HG03521 (cell line): ENCODE results near the gene TENT5C.
A peak's percentile ranks its signal among the peaks of the same experiment; 100 is the strongest.

Experiments used
- ATAC-seq: cut with Tn5 transposase; IDR thresholded peaks from one replicate; pipeline ENCODE4 v1.9.1; 2021; ENCODE audit warnings: mild to moderate bottlenecking, moderate library complexity; ENCODE audit not compliant: unreplicated experiment

The TENT5C gene

DNA sequence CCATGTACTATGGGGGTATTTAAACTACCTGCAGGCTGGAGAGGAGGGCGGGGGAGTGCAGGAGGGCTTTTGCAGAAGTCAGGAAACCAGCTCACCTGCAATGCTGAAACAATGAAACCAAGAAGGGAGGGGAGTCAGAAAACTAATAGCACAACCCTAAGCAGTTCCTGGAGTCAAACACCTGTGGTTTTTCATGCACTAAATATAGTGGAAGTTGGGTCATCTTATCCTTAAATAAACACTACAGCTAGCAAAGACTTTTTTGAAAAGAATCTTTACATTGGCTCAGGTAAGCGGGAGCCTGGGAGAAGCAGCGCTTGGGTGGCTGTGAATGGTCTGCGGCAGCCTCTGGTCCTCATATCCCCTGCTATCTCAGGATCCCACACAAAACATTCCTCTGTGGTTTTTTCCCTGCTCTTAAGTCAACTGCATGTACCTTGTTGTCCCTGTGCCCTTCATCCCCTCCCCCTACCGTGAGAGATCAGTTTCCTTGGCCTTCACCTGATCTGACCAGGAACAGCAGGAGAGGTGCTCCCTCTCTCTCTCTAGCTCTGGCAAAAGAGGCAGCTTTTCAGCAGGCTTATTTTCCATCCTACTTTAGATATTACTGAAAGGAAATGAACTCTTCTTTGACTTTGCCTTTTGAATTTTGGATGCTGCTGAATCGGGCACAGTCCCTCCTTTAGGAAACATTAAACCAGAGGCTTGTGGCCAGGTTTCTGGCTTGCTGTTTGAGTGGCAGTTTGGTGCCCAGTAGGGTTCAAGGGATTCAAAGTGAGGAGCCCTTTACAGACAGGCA lies 26.6 kb downstream of the TENT5C start:
- ATAC-seq = no peak

DNA sequence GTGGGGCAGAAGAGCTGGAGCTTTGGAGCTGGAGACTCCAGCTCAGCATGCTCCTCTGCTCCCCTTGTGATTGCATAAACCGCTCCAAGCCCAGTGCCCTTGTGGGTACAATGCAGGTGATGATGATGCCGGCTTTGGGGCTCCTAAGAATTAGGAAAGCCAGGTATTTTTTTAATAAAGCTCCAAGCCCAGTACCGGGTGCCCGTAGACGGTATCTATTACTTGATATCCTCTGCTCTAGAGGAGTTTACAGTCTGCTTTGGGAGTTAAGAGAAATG lies 27.2 kb downstream of the TENT5C start:
- ATAC-seq = no peak

DNA sequence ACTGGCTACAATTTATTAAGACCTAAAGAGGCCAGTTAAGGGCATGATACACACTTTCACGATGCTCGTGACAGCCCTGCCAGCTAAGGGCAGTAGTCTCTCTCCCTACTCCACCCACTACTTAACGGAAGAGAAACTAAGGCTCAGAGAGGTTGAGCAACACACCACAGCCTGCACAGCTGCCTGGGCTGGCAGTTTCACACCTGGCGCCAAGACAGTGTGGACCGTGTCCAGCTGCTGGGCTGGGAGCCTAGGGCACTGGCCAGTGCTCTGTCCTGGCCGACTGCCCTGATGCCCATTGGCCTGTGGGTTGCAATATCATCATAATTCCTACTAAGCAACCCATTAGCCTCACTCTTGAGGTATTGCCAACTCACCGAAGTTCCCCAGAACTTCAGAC lies 27.6 kb downstream of the TENT5C start:
- no peak for ATAC-seq

DNA sequence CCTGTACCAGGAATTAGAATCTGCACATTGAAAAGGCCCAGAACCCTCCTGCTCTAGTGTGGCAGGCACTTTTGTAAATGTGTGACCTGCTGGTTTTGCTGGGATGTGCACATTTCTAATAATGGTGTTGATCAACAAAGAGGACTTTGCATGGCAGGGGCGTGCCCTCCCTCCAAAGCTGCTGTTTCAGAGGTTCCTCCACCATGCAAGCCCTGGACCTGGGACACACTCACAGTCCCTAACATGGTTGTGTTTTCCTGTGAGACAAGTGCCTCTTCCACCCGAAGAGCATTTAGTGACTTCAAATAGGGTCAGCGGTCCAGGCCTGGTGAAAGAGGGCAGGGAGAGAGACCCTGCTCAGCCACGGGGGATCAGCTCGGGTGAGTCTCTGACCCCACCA lies 28.1 kb downstream of the TENT5C start:
- ATAC-seq = no peak

DNA sequence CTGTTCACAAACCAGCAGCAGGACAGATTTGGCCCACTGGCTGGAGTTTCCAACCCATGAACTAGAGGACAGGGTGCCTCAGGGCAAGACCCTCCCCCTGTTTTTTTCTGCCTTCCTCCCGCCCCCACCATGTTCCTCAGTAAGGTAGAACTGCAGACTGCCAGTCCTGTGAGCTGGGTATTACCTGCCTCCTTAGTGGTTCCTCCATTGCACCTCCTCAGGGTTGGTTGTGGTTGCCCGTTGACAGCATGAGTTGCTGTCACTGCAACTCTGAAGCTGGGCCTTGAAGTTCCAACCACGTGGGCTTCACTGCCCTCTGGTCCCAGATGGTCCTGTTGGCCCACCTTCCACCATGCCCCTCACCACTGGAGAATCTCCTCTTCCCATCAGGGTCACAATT lies 28.8 kb downstream of the TENT5C start:
- no peak for ATAC-seq

DNA sequence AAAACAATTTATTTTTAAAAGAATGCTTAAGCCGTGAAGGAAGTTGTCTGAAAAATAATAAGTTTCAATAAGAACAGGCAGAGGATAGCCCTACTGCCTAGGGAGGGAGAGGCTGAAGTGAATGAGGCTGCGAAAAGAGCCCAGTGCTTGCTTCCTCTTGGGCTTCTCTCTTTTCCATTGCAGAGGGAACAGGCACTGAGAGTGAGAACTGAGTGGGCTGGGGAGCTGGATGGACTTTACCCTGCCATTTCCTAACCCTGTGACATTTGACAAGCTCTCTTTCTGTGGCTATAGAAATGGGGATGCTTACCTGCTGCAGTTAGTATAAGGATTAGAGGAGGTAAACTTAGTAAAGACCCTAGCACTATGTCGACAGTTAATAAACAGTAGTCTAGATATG lies 30.0 kb downstream of the TENT5C start:
- no peak for ATAC-seq

DNA sequence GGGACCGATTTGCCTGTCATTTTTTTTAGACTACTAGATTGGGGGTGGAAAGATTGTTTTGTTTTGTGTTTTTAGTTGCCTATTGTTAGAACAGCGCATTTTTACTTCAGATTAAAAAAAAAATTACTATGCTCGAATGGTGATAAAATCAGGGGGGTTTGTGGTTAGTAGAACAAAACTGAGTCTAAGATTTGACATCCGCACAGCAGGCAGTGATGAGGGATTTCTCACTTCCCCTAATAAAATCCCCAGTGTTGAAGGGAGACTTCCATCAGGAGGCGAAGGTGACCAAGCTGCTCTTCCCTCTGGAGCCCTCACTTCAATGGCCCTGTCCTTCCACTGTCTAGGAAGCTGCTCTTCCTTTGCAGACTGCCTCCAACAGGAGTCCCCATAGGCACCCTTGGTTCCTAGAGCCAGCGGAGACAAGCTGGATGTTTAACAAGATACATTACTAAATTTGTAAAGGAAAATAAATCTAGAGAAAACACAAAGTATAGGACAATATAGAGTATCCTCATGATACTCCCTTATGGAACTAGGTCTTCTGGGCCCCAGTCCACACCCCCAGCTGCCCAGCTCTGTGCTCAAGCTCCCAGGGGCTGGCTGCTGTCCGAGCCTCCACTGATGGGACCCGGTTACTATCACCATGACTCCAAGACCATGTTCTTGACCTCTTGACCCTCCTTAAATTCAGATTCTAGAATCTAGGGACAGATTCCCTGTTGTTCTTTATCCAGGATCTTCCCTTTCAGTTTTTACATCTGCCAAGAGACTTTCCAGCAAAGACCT lies 31.0 kb downstream of the TENT5C start:
- ATAC-seq = no peak

DNA sequence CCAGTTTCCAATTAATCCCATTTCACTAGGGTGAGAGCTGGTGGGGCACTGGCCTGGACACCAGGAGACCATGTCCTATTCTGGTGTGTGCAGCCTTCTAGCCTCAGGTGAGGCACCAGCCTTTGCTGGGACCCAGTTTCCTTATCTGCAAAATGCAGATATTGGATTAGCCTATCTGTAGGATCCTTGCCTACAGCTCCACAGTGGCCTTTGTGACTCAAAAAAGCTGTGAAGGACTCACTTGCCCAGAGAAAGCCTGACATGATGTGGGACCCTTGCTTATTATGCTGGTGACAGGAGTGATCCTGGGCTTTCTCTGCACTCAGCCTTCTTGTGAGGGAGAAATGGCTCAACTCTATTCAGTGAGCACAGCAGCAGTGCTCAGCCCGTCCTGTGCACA lies 32.3 kb downstream of the TENT5C start:
- no peak for ATAC-seq

DNA sequence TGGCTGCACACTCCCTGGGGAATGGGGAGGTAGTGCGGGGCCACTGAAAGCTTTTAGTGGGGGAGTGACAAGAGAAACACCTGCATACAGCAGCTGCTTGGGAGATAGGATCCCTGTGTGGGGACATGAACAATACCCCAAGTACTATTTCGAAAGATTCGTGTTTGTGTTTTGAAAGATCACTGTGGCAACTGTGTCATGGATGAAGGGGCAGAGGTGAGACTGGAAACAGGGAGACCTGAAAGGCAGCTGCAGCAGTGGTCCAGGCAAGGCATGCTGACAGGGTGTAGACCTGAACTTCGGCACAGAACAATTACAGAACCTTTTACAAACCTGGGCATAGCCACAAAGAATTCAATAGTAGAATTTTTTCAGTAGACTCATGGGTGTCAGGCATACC lies 32.9 kb downstream of the TENT5C start:
- no peak for ATAC-seq

DNA sequence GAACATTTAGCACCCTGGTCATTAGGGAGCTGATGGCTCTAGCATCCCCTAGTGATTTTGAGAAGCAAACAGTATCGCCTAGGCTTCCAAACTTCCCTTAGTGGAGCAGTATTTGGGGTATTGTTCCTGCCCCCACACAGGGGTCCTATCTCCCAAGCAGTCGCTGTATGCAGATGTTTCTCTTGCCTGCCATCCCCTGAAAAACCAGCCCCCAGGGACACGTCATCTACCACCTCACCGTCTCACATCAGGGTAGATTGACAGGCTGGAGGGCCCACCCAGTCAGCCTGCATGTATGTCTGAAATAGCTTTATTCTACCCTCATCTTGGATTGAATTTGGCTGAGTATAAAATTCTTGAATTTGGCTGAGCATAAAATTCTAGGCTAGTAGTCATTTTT lies 33.9 kb downstream of the TENT5C start:
- no peak for ATAC-seq

DNA sequence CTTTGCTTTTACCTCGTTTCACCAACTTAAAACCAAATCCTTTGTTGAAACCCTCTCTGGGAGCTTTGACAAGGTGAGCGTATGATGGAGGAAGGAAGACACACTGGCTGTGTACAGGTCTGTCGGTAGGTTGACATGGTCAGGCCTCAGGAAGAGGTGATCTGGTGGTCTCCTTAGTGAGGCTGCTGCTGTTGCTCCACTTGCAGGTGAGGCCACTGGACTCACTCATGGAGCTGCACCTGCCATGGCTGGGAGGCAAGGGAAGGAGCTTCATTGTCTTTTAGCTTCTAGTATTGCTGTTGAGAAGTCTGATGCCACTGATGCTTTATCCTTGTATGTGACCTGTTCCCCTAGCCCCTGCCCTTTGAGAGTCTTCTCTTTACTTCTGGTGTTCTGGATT lies 35.7 kb downstream of the TENT5C start:
- ATAC-seq = no peak

DNA sequence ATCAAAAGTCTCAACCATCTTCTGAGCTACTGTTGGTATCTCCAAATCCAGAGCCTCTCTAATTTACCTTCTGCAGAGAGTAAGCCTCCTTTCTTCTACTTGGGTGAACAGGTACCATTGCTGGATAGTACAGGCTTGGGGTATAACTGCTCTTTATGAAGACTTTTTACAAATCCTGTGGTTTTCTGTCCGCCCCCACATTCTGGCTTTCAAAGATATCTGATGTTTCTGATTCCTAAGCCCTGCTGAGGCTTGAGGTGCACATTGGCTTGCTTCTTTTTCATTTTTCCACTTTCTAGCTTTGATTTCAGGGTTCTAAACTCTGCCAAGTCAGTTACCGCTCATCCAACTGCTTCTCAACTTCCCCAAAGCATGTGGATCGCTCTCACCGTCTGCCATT lies 37.1 kb downstream of the TENT5C start:
- no peak for ATAC-seq

DNA sequence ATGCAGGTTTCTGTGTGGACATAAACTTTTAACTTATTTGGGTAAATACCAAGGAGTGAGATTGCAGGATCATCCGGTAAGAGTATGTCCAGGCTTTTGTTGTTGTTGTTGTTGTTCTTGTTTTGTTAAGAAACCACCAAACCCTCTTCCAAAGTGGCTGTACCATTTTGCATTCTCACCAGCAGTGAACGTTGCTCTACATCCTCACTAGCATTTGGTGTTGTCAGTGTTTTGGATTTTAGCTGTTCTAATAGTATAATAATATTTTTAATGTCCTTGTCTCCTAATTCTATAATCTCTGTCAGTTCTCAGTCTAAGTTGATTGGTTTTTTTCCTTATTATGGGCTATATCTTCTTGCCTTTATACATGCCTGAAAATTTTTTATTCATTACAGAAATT lies 37.8 kb downstream of the TENT5C start:
- no peak for ATAC-seq

DNA sequence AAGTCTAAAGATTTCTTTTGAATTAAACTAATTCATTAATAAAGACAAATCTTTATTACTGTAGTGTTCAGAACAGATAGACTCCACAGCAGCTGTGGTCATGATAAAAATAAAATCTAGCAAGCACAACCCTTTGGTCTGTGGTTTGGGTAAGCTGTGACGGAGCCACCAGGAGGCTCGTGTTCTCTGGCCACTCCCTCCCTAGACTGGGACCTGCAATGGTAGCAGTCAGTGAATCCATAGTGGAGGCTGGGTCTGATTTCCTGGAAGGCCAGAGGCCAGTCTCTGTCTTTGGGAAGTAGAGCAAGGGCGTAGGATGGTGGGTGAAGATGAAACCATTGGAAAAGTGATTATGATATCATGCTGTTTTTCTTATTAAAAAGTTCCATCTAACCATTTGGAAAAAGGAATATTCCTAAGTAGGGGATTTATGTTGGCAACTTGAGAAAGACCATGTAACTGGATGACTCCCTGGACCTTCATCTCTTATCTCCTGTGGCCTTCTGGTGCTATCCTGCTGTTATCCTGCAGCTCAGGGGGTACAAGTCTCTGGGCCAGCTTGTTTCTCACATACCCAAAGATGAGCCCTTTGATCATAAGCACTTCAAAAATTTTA lies 39.0 kb downstream of the TENT5C start:
- peak; percentile 85 for ATAC-seq

DNA sequence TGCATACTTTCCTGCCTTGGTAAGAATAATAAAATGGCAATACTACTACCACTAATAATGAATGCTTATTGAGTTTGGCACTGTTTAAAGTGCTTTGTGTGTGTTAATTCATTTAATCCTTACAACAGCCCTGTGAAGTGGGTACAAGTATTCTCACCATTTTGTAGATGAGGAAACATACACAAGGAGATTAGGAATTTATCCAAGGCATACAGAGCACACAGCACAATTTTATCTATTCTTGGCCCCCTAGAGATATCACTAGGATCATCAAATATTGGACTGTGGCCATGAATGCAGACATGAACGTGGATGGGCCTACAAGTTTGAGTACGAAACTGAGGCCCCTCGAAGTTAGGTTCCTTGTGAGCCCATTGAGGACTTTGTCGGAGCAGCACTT lies 39.5 kb downstream of the TENT5C start:
- ATAC-seq = no peak

DNA sequence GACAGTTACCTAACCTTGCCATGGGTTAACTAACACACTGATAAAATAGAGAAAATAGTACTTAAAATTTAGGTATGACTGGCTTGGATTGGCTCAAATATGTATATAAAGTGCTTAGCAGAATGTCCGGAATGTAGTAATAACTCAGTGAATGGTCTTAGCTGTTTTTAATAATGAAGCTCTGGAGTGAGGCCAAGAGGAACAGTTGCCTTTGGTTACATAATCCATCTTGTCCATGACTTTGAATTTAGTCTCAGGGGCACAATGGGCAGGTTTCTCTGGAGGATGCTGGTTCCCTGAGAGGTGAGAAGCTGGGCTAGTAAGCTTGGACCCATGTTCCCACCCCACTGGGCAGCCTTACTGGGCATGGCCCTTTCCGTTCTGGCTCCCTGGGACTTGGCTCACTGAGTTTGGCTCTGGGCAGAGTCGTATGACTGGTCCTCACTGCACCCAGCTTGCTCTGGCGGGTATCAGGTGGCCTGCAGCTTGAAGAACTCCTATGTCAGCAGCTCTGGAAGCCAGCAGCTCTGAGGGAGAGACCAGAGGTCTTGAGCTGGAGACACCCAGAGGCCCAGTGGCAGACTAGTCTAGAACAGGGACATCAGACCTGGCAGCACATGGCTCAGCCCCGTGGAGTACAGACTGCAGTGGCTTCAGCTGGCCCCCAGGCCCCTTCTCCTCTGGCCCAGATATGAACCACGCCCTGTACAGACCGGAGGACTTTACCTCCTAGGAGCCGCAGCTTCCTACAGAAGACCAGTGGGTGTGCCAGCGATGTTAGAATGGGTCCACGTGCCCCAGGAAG lies 40.4 kb downstream of the TENT5C start:
- no peak for ATAC-seq

DNA sequence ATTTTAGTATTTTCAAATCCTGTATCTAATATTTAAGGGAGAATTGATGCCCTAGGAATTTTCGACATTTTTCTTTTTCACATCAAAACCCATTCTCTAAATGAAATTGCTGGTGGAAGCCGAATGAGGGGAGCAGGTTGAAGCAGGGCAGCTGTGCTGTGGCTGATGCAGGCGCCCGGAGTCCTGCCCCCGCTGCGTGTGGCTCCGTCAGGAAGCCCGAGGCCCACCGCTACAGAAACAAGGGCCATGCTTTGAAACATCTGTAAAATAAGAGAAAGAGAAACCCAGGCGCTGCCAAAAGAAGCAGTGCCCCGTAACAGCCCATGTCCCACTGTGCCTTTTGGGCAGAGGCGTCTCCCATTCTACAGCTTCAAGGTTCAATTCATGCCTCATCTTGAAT lies 41.1 kb downstream of the TENT5C start:
- ATAC-seq = no peak

DNA sequence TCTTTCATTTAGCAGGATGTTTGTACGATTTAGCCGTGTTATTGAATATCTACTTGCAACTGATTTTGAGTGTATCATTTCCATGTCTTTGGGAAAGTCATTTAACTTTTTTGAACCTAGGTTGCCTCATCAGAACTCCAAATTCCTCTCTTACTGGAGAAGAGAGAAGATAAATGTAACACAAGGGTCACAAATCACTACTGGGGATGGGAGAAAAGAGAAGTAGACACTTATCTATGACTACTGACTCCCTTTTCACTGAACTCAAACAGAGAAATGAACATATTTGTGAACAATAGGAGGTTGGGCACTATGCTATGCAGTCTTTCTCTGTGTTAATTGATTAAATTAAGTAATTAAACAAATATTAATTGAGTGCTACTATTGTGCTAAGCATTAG lies 42.2 kb downstream of the TENT5C start:
- ATAC-seq = no peak

DNA sequence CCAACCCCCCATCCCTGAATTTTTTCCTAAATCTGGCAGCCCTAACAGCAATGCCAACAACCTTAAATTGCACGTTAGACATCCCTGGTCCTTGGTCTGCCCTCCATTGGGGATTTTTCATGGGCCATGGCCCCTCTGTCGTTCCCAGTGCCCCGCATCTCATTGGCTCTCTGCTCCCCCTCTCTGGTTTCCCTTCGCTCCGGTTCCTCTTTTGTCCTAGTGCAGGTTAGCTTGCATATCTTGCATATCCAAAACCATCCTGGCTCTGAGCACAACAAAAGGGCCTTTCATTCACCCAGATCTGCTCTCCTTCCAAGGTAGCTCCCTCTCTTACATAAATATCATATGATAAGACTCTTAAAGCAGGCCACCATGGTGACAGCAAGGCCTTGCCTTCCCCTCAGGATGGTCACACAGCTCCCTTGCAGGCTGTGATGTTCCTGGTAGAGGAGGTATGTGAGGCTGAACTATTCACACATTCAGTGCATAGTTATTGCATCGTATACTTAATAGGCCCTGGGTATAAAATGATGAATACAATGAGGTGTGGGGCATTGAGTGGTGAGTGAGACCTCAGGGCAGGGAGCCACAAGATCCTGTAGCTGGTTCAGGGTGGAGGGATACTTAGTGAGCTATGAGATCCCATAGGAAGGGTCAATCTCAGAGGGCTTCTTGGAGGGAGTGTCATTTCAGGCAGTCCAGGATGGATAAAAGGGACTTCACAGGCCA lies 45.2 kb downstream of the TENT5C start:
- ATAC-seq = no peak

DNA sequence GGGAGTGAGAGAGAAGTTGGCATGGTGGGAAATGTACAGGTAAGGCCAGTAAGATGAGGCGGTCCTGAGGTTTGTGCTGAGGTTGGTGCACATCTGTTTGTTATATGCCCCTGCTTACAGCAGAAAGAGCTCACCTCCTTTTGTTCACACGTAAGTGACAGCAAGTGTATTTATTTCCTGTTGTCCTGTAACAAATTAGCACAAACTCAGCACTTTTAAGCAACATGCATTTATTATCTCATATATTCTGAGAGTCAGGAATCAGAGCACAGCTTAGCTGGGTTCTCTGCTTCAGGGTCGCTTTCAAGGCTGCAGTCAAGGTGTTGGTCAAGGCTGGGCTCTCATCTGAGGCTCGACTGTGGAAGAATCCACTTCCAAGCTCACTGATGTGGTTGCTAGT lies 45.8 kb downstream of the TENT5C start:
- ATAC-seq = no peak

DNA sequence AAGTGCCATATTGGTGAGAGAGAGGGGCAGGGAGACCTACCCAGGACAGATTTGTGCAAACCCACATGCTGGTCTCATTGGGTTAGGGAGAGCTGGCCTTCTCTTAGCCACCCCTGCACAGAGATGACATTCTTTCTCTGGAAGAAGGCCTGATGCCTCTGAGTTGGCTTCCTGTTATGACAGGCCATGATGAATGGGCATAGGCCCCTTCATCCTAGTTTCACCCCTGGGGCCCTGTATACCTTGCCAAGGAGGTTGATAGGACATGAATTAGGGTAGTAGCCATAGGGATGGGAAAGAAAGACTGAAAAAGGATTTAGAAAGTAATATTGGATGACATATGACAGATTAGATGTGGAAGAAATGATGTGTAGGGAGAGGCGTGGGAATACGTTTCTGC lies 46.6 kb downstream of the TENT5C start:
- no peak for ATAC-seq
